Body of pancreas (tissue), 4 donors: ENCODE measurements around the gene TGM5. TPM values are rescaled to one million over a fixed set of nuclear protein-coding genes. Genes with fewer than 3 reads are reported as not detected.

Experiments used
- ATAC-seq: fragments of 150-250 bp; one replicate; pipeline ENCODE4 v1.9.1; 2016
- DNase-seq, 4 donors: peaks; one replicate each; pipeline ENCODE4 v3.0.0-alpha.2; 2019
- H3K27ac ChIP-seq, 4 donors: fragments of 200-600 bp; sonication (generic); 1 replicate in 3 of 4; 2 replicates in 1 of 4; pipeline versions ENCODE4 v1.5.1 to v1.6.1; 2016 to 2019; ENCODE audit warnings: mild to moderate bottlenecking in 1 of 4, mixed read lengths in 1 of 4, moderate library complexity in 1 of 4
- H3K27me3 ChIP-seq, 2 donors: fragments of 200-600 bp; sonication (generic); one replicate each; pipeline ENCODE4 v1.6.0; 2016; ENCODE audit warnings: mild to moderate bottlenecking in 1 of 2
- H3K36me3 ChIP-seq, 2 donors: fragments of 200-600 bp; sonication (generic); replicated peaks in 1 of 2; 2 replicates each; pipeline ENCODE4 v1.5.1; 2016; ENCODE audit warnings: low read depth in 2 of 2; ENCODE audit not compliant: insufficient read depth in 1 of 2
- H3K4me1 ChIP-seq: fragments of 200-600 bp; sonication (generic); one replicate; pipeline ENCODE4 v1.6.0; 2016
- H3K4me3 ChIP-seq, 2 donors: fragments of 200-600 bp; sonication (generic); 1 replicate in 1 of 2; 2 replicates in 1 of 2; pipeline ENCODE4 v1.5.1; 2016 to 2019
- H3K9me3 ChIP-seq, 3 donors: fragments of 200-600 bp; sonication (generic); 1 replicate in 2 of 3; 2 replicates in 1 of 3; pipeline ENCODE4 v1.5.1; 2016
- POLR2A ChIP-seq, 3 donors: fragments of 450-650 bp; IDR thresholded peaks; one replicate each; pipeline ENCODE4 v1.6.1; 2016; ENCODE audit warnings: antibody characterized with exemption in 3 of 3, mild to moderate bottlenecking in 2 of 3
- WGBS, 2 donors: methylation state at CpG; one replicate each; pipeline ENCODE4 v1.1.5; 2017; 5-methylcytosine and 5-hydroxymethylcytosine counted together
- intact Hi-C: fragments of 100-400 bp; cut with DNase I; formaldehyde crosslinking; loops from one replicate; pipeline ENCODE4 v1.15.1; 2023
- total RNA-seq, 2 donors: library from RNA; depleted of rRNA; stranded (reverse); fragments of >200 nt; gene quantifications; one replicate each; pipeline ENCODE4 v1.1.0, GENCODE V29; 2016
- TF ChIP-seq, protein P1 (sequence below), 7 experiments: fragments of 450-650 bp in 4 of 7; fragments of 200-600 bp in 3 of 7; sonication (generic) in 3 of 7; IDR thresholded peaks; one replicate each; pipeline ENCODE4 v1.5.1; 2016 to 2019; ENCODE audit warnings: antibody characterized with exemption in 7 of 7

The TGM5 gene
- total RNA-seq, 2 donors from 2014 or later, result not detected

GRCh38 chr15:43208052-43209002, 58.4 kb downstream of the TGM5 start:
- no peak for TF ChIP-seq POLR2A (IDR thresholded peaks at IDR 0.05)
- TF ChIP-seq, protein P1, sequence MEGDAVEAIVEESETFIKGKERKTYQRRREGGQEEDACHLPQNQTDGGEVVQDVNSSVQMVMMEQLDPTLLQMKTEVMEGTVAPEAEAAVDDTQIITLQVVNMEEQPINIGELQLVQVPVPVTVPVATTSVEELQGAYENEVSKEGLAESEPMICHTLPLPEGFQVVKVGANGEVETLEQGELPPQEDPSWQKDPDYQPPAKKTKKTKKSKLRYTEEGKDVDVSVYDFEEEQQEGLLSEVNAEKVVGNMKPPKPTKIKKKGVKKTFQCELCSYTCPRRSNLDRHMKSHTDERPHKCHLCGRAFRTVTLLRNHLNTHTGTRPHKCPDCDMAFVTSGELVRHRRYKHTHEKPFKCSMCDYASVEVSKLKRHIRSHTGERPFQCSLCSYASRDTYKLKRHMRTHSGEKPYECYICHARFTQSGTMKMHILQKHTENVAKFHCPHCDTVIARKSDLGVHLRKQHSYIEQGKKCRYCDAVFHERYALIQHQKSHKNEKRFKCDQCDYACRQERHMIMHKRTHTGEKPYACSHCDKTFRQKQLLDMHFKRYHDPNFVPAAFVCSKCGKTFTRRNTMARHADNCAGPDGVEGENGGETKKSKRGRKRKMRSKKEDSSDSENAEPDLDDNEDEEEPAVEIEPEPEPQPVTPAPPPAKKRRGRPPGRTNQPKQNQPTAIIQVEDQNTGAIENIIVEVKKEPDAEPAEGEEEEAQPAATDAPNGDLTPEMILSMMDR (IDR thresholded peaks at IDR 0.05), result no peak
- Histone ChIP-seq H3K27me3 (peaks cover 0 to 9% of the 10 kb centered on the region in 2 donors), H3K27ac (no peak overlapping the region), H3K36me3 (no peaks in the 10 kb centered on the region), H3K4me3 (no peak overlapping the region), H3K4me1 (no peaks in the 10 kb centered on the region), H3K9me3 (no peaks in the 10 kb centered on the region)
- 43 to 51% methylated on average over 18 to 21 of the region's 23 CpGs for WGBS, 2 donors
- intact Hi-C loops, result no loop called here
- no peak for DNase-seq
- ATAC-seq, result no peak

GRCh38 chr15:43207024-43207423, 59.7 kb downstream of the TGM5 start:
- DNase-seq (no peak), ATAC-seq (no peak)
- Histone ChIP-seq H3K27me3 (peaks cover 0 to 9% of the 10 kb centered on the region in 2 donors), H3K27ac (no peak overlapping the region), H3K36me3 (no peaks in the 10 kb centered on the region), H3K4me1 (no peaks in the 10 kb centered on the region), H3K9me3 (no peaks in the 10 kb centered on the region), H3K4me3 (no peak overlapping the region)
- no peak for TF ChIP-seq POLR2A (IDR thresholded peaks at IDR 0.05)
- TF ChIP-seq, protein P1 (IDR thresholded peaks at IDR 0.05), result no peak
- 75 to 82% methylated on average over 5 to 9 of the region's 9 CpGs for WGBS, 2 donors
- intact Hi-C loops, result no loop called here

DNA sequence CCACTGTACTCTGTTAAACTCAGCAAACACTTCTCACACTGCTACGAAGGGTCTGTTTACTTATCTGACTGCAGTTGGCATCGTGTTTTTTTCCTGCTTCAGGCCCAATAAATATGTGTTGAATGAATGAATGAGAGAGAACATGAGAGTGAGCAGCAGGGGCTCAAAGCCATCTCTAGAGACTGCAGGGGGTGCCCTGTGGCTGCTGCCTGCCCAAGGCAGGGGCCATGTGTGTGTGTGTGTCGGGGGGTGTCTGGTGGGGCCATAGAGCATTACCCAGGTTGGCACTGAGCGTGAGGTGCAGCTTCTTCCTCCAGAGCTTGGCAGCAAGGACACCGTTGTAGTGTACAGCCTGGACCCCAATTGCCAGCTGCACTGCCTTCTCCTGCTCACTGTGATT, 60.7 kb downstream of the TGM5 start:
- WGBS, 2 donors, result 54 to 58% methylated on average over 3 to 5 of the region's 5 CpGs
- DNase-seq, result no peak
- Histone ChIP-seq H3K4me3 (no peak overlapping the region), H3K9me3 (no peaks in the 10 kb centered on the region), H3K36me3 (no peaks in the 10 kb centered on the region), H3K27me3 (peaks cover 0 to 9% of the 10 kb centered on the region in 2 donors), H3K27ac (no peak overlapping the region), H3K4me1 (no peaks in the 10 kb centered on the region)
- no peak for TF ChIP-seq POLR2A (IDR thresholded peaks at IDR 0.05)
- TF ChIP-seq, protein P1 (IDR thresholded peaks at IDR 0.05), result no peak
- intact Hi-C loops, result no loop called here
- no peak for ATAC-seq

DNA sequence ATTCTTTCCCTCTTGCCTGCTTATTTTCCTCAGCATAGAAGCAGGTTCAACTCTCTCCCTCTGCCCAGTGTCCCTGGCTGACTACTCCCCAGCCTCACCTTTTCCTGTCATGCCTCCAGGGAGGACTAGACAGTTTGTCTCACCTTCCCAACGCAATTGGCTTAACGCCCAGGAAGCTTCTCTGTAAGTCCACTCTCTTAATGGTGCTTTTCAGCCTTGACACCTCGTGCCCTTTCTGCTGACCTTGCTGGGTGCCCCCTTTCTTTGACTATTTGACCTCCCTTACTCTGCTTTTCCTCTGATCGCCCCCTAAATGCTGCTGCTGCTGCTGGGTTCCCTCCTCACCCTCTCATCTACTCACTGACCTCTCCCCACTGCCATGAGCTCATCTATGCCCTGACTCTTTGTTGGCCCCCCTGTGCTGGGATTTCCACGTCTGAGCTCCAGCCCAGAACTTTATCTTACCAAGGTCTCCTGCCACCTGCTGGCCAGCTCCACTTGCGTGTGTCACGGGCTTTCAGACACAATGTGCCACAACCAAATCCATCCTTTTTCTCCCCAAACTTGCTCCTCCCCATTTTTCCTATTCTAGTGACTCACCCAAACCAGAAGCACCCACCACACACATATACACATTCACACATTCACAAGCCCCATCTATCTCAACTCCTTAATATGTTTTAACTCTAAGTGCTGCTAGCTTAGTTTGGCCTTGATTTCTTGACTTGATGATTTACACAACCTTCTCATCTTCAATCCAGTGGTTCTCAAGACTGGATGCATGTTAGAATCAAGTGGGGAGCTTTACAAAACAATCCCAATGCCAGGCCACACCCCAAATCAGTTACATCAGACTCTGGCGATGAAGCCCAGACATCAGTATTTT, 62.5 kb downstream of the TGM5 start:
- intact Hi-C loops, result no loop called here
- WGBS, 2 donors, result 20 to 24% methylated on average over 8 of the region's 8 CpGs
- DNase-seq, result peak; percentile 57 to 71 (median 59)
- TF ChIP-seq, protein P1 (IDR thresholded peaks at IDR 0.05), result peak; percentile 39 to 74 (median 57)
- no peak for TF ChIP-seq POLR2A (IDR thresholded peaks at IDR 0.05)
- Histone ChIP-seq H3K9me3 (no peaks in the 10 kb centered on the region), H3K36me3 (no peaks in the 10 kb centered on the region), H3K27me3 (peaks cover 0 to 9% of the 10 kb centered on the region in 2 donors), H3K4me3 (no peak overlapping the region), H3K4me1 (no peaks in the 10 kb centered on the region), H3K27ac (no peak overlapping the region)
- ATAC-seq, result peak; percentile 75
